Measurements from ENCODE around the gene RAPSN. TPM values are rescaled to one million over a fixed set of nuclear protein-coding genes. Genes with fewer than 3 reads are reported as not detected.

RAPSN gene
- total RNA-seq, 1 experiment from 2014 or later: not detected

GRCh38 chr11:47437218-47437745, 11.7 kb downstream of the RAPSN start:
- H3K4me2 ChIP-seq (ENCODE audit: low read length): no peak overlapping the region
- no TSS peak for BruUV-seq (replicated peaks)
- H3K4me1 ChIP-seq (ENCODE audit: insufficient read depth, low read length): no peaks in the 10 kb centered on the region
- no peak for DNase-seq
- no peaks in the 10 kb centered on the region for H3F3A ChIP-seq (ENCODE audit: low read length, unreplicated experiment)
- intact Hi-C loops (cut with micrococcal nuclease): no loop called here
- no peak overlapping the region for H3K27ac ChIP-seq (ENCODE audit: low read length)
- TF ChIP-seq EZH2 (IDR thresholded peaks at IDR 0.05; ENCODE audit: low read length, unreplicated experiment): no peak
- TF ChIP-seq EZH2phosphoT487 (IDR thresholded peaks at IDR 0.05; ENCODE audit: borderline replicate concordance, low read length): no peak
- no peak for TF ChIP-seq CTCF (conservative IDR thresholded peaks at IDR 0.05; ENCODE audit: low read depth, low read length)
- POLR2A ChIA-PET (ENCODE audit: unreplicated experiment): no interaction called here
- H4K20me1 ChIP-seq (ENCODE audit: low read length): no peaks in the 10 kb centered on the region
- no peaks in the 10 kb centered on the region for H3K79me2 ChIP-seq (ENCODE audit: low read length)
- no peaks in the 10 kb centered on the region for H3K36me3 ChIP-seq (ENCODE audit: low read depth, low read length)
- H3K9me3 ChIP-seq (ENCODE audit: low read length): no peaks in the 10 kb centered on the region
- no peaks in the 10 kb centered on the region for H3K27me3 ChIP-seq (ENCODE audit: low read length)
- ATAC-seq: no peak
- CTCF ChIA-PET: no interaction called here
- no peak overlapping the region for H3K4me3 ChIP-seq (ENCODE audit: low read length)
- no peak overlapping the region for H2AFZ ChIP-seq (ENCODE audit: low read length)
- no peak overlapping the region for H3K9ac ChIP-seq (ENCODE audit: low read length)
- no peaks in the 10 kb centered on the region for H3K9me2 ChIP-seq (replicated peaks; ENCODE audit: low read length)

GRCh38 chr11:47436726-47437125, 12.2 kb downstream of the RAPSN start:
- CTCF ChIA-PET: no interaction called here
- POLR2A ChIA-PET (ENCODE audit: unreplicated experiment): no interaction called here

More at GRCh38 chr11:47436726-47437125, 12.2 kb downstream of the RAPSN start:
- Histone ChIP-seq H2AFZ (ENCODE audit: low read length) (no peak overlapping the region), H4K20me1 (ENCODE audit: low read length) (no peaks in the 10 kb centered on the region), H3K27me3 (ENCODE audit: low read length) (no peaks in the 10 kb centered on the region), H3K4me3 (ENCODE audit: low read length) (no peak overlapping the region), H3K4me2 (ENCODE audit: low read length) (no peak overlapping the region), H3K4me1 (ENCODE audit: insufficient read depth, low read length) (no peaks in the 10 kb centered on the region), H3K27ac (ENCODE audit: low read length) (no peak overlapping the region), H3K79me2 (ENCODE audit: low read length) (no peaks in the 10 kb centered on the region), H3K9me3 (ENCODE audit: low read length) (no peaks in the 10 kb centered on the region), H3K36me3 (ENCODE audit: low read depth, low read length) (no peaks in the 10 kb centered on the region), H3F3A (ENCODE audit: low read length, unreplicated experiment) (no peaks in the 10 kb centered on the region), H3K9me2 (replicated peaks; ENCODE audit: low read length) (no peaks in the 10 kb centered on the region), H3K9ac (ENCODE audit: low read length) (no peak overlapping the region)
- intact Hi-C loops (cut with micrococcal nuclease): no loop called here
- no peak for DNase-seq
- ATAC-seq: no peak
- no TSS peak for BruUV-seq (replicated peaks)
- no peak for TF ChIP-seq EZH2 (IDR thresholded peaks at IDR 0.05; ENCODE audit: low read length, unreplicated experiment)
- no peak for TF ChIP-seq CTCF (conservative IDR thresholded peaks at IDR 0.05; ENCODE audit: low read depth, low read length)
